ENCODE data around the gene PTPRC. TPM values are rescaled to one million over a fixed set of nuclear protein-coding genes. Genes with fewer than 3 reads are reported as not detected.
A peak's percentile ranks its signal among the peaks of the same experiment; 100 is the strongest.

Gene PTPRC
- total and polyA plus RNA-seq, 2 donors (not counting 1 experiment from before 2014, with no cell fraction given): under 0.01 to 0.11 TPM

- no peak for DNase-seq (ENCODE audit: low read depth in 2 of 2)
- H3K79me2 ChIP-seq (ENCODE audit: control insufficient read depth, insufficient read depth, low read length): no peaks in the 10 kb centered on the region
- H3K4me3 ChIP-seq (replicated peaks in 1 of 4; ENCODE audit: control extremely low read depth in 1 of 4, insufficient read depth in 1 of 4, low read depth in 3 of 4, low read length in 4 of 4): no peak overlapping the region
- H3K27ac ChIP-seq (ENCODE audit: insufficient read depth, low read length): no peak overlapping the region
- H2AFZ ChIP-seq (ENCODE audit: low read length): no peak overlapping the region
- H3K27me3 ChIP-seq (ENCODE audit: control insufficient read depth, insufficient read depth, low read length): no peaks in the 10 kb centered on the region
- peaks cover 2% of the 10 kb centered on the region for H3K4me1 ChIP-seq (ENCODE audit: control insufficient read depth, extremely low read depth, insufficient read depth, low read length)
- H3K9ac ChIP-seq (ENCODE audit: insufficient read depth, low read length): no peak overlapping the region
- no peaks in the 10 kb centered on the region for H4K20me1 ChIP-seq (ENCODE audit: control insufficient read depth, extremely low read depth, insufficient read depth, low read length)
- H3K36me3 ChIP-seq (ENCODE audit: control insufficient read depth, insufficient read depth, low read length): no peaks in the 10 kb centered on the region
- TF ChIP-seq EZH2 (IDR thresholded peaks at IDR 0.05; ENCODE audit: low read length, missing control alignments): no peak
- TF ChIP-seq, protein P1, sequence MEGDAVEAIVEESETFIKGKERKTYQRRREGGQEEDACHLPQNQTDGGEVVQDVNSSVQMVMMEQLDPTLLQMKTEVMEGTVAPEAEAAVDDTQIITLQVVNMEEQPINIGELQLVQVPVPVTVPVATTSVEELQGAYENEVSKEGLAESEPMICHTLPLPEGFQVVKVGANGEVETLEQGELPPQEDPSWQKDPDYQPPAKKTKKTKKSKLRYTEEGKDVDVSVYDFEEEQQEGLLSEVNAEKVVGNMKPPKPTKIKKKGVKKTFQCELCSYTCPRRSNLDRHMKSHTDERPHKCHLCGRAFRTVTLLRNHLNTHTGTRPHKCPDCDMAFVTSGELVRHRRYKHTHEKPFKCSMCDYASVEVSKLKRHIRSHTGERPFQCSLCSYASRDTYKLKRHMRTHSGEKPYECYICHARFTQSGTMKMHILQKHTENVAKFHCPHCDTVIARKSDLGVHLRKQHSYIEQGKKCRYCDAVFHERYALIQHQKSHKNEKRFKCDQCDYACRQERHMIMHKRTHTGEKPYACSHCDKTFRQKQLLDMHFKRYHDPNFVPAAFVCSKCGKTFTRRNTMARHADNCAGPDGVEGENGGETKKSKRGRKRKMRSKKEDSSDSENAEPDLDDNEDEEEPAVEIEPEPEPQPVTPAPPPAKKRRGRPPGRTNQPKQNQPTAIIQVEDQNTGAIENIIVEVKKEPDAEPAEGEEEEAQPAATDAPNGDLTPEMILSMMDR (conservative IDR thresholded peaks at IDR 0.05 in 1 of 2, IDR thresholded peaks at IDR 0.05 in 1 of 2; ENCODE audit: low read depth in 1 of 2, low read length in 2 of 2): no peak
- no peak overlapping the region for H3K4me2 ChIP-seq (ENCODE audit: extremely low read depth, insufficient read depth, low read length)
- H3K9me3 ChIP-seq (ENCODE audit: control insufficient read depth, insufficient read depth, low read depth, low read length): no peaks in the 10 kb centered on the region
Measured at GRCh38 chr1:198674009-198674408, 35.2 kb downstream of the PTPRC start.

GRCh38 chr1:198676253-198676652 lies 37.4 kb downstream of the PTPRC start:
- H4K20me1 ChIP-seq (ENCODE audit: control insufficient read depth, extremely low read depth, insufficient read depth, low read length): no peaks in the 10 kb centered on the region
- no peak overlapping the region for H3K4me3 ChIP-seq (replicated peaks in 1 of 4; ENCODE audit: control extremely low read depth in 1 of 4, insufficient read depth in 1 of 4, low read depth in 3 of 4, low read length in 4 of 4)
- no peaks in the 10 kb centered on the region for H3K9me3 ChIP-seq (ENCODE audit: control insufficient read depth, insufficient read depth, low read depth, low read length)
- no peaks in the 10 kb centered on the region for H3K4me1 ChIP-seq (ENCODE audit: control insufficient read depth, extremely low read depth, insufficient read depth, low read length)
- no peak overlapping the region for H3K9ac ChIP-seq (ENCODE audit: insufficient read depth, low read length)
- no peak overlapping the region for H3K4me2 ChIP-seq (ENCODE audit: extremely low read depth, insufficient read depth, low read length)
- DNase-seq (ENCODE audit: low read depth in 2 of 2): peak in 1 of 2 donors; percentile 47
- no peak for TF ChIP-seq EZH2 (IDR thresholded peaks at IDR 0.05; ENCODE audit: low read length, missing control alignments)
- TF ChIP-seq, protein P1 (conservative IDR thresholded peaks at IDR 0.05 in 1 of 2, IDR thresholded peaks at IDR 0.05 in 1 of 2; ENCODE audit: low read depth in 1 of 2, low read length in 2 of 2): no peak
- H2AFZ ChIP-seq (ENCODE audit: low read length): no peak overlapping the region
- no peak overlapping the region for H3K27ac ChIP-seq (ENCODE audit: insufficient read depth, low read length)
- no peaks in the 10 kb centered on the region for H3K79me2 ChIP-seq (ENCODE audit: control insufficient read depth, insufficient read depth, low read length)
- no peaks in the 10 kb centered on the region for H3K36me3 ChIP-seq (ENCODE audit: control insufficient read depth, insufficient read depth, low read length)
- no peaks in the 10 kb centered on the region for H3K27me3 ChIP-seq (ENCODE audit: control insufficient read depth, insufficient read depth, low read length)

- no peak overlapping the region for H2AFZ ChIP-seq (ENCODE audit: low read length)
- no peaks in the 10 kb centered on the region for H3K4me1 ChIP-seq (ENCODE audit: control insufficient read depth, extremely low read depth, insufficient read depth, low read length)
- H3K79me2 ChIP-seq (ENCODE audit: control insufficient read depth, insufficient read depth, low read length): no peaks in the 10 kb centered on the region
- no peaks in the 10 kb centered on the region for H3K27me3 ChIP-seq (ENCODE audit: control insufficient read depth, insufficient read depth, low read length)
- H3K4me3 ChIP-seq (replicated peaks in 1 of 4; ENCODE audit: control extremely low read depth in 1 of 4, insufficient read depth in 1 of 4, low read depth in 3 of 4, low read length in 4 of 4): no peak overlapping the region
- H3K9me3 ChIP-seq (ENCODE audit: control insufficient read depth, insufficient read depth, low read depth, low read length): no peaks in the 10 kb centered on the region
- no peak overlapping the region for H3K9ac ChIP-seq (ENCODE audit: insufficient read depth, low read length)
- no peak overlapping the region for H3K27ac ChIP-seq (ENCODE audit: insufficient read depth, low read length)
- no peaks in the 10 kb centered on the region for H3K36me3 ChIP-seq (ENCODE audit: control insufficient read depth, insufficient read depth, low read length)
- peak in 1 of 2 donors; percentile 79 for DNase-seq (ENCODE audit: low read depth in 2 of 2)
- H4K20me1 ChIP-seq (ENCODE audit: control insufficient read depth, extremely low read depth, insufficient read depth, low read length): no peaks in the 10 kb centered on the region
- TF ChIP-seq EZH2 (IDR thresholded peaks at IDR 0.05; ENCODE audit: low read length, missing control alignments): no peak
- TF ChIP-seq, protein P1 (conservative IDR thresholded peaks at IDR 0.05 in 1 of 2, IDR thresholded peaks at IDR 0.05 in 1 of 2; ENCODE audit: low read depth in 1 of 2, low read length in 2 of 2): no peak
- H3K4me2 ChIP-seq (ENCODE audit: extremely low read depth, insufficient read depth, low read length): no peak overlapping the region
Measured at GRCh38 chr1:198677027-198677426, 38.2 kb downstream of the PTPRC start.
